ENCODE measurements around the gene COL27A1.

The COL27A1 gene

GRCh38 chr9:114228016-114228808 lies 72.9 kb downstream of the COL27A1 start:
- no peak for DNase-seq (ENCODE audit: low spot score)

GRCh38 chr9:114229295-114229694 lies 74.0 kb downstream of the COL27A1 start:
- DNase-seq (ENCODE audit: low spot score), result no peak

GRCh38 chr9:114230068-114230467 lies 74.7 kb downstream of the COL27A1 start:
- no peak for DNase-seq (ENCODE audit: low spot score)

DNA sequence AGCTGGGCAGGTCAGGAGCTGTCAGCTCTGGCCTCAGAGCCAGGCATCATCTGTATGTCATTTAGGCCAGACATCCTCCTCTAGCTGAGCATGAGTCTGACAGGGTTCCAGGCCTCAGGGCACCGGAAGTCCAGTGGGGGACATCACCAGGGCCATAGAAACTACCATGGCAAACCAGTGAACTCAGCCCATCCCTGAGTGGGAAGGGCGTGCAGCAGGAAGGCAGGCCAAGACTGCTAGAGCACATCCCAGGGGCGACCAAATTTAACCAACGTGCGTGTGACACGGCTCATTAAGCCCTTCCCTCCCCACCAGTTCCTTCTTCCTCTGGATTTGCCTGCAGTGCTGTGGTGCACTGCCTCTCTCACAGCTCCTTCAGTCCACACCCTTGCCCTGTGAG lies 75.9 kb downstream of the COL27A1 start:
- DNase-seq (ENCODE audit: low spot score), result no peak

DNA sequence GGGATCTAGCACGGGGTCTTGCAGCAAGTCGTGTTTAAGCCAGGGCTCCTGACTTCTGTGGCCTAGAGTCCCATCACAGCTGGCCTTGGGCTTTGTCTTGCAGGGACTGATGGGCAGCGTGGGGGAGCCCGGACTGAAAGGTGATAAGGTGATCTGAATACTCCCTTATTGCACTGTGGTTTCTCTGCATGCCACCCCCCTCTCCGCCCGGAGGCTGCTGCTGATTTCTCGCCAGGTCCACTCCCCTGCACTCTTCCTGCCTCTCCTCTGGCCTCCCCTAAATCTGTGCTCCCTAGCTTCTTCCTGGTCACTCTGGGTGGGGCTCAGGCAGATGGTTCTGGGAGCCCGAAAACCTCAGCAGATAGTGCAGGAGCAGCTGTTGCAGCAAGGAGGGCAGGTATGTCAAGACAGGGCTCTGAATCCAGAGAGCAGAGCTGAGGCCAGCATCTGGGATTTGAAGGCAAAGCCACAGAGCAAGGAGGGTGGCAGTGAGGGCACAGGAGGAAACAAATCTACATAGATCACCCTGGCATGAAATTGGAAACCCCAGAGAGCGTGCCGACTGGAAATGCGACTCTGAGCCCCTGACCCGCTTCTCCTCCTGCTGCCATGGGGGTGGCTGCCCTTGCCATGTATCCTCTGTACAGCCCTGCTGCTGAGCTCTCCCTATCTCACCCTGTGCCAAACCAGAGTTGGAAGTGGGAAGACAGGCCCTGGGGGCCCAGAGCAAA lies 76.5 kb downstream of the COL27A1 start:
- DNase-seq (ENCODE audit: low spot score), result no peak

GRCh38 chr9:114233491-114234185 lies 78.3 kb downstream of the COL27A1 start:
- no peak for DNase-seq (ENCODE audit: low spot score)

DNA sequence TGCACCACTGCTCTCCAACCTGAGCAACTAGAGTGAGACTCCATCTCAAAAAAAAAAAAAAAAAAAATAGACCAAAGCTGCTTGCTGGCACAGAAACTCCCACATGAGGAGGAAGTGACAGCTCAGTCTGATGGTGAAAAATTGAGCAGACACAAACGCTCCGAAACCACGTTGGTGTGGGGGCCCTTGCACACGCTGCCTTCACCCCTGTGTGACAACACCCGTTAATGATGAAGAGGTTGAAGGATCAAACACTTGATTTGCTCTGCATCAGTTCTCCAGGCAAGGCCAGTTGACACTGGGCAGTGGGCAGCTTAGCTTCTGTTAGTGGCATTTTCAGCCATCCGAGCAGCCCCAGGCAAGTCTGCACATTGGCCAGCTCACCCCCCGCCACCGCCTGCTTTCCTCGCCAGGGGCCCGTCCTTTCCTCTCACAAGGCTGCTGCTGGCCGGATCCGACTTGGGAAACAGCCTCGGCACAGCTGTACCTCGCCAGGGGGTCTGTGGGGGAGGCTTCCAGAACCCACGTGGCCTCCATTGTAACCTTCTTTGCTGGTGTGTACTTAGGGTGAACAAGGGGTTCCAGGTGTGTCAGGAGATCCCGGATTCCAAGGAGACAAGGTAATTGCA lies 79.8 kb downstream of the COL27A1 start:
- no peak for DNase-seq (ENCODE audit: low spot score)

- DNase-seq (ENCODE audit: low spot score), result no peak
These were observed 81.2 kb downstream of the COL27A1 start for GRCh38 chr9:114236391-114237138.

DNA sequence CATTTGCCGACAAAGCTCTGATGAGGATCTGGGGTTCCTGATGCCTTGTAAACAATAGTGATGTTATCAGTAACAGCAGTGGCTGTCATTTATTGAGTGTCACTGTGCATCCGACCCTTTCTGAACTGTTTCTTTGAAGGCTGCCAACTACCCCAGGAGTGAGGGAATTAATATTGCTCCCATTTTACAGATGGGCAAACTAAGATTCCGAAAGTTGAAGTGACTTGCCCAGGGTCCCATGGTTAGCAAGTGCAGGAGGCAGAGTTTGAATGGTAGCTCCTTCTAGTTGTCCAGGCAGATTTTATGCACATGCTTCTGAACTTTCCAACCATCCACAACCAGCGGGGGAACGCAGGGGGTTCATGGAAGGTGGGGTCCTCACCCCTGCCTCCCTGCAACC lies 81.9 kb downstream of the COL27A1 start:
- no peak for DNase-seq (ENCODE audit: low spot score)

DNA sequence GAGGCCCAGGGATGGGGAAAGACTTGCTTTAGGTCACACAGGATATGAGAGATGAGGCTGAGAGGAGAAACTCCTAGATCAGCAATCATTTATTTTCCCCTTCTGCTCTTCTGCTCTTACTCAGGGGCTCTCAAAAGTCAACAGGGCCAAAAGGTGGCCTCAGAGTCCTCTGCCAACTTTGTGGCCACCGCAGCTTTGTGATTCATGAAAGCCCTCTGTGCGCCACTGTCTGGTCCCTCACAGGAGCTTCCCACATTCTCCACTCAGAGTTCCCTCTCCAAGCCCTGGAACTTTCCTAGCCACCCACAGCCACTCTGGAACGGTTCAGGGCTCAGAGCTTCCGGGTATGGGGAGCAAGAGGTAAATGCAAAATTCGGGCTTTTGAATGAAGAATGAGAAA lies 82.4 kb downstream of the COL27A1 start:
- no peak for DNase-seq (ENCODE audit: low spot score)

DNA sequence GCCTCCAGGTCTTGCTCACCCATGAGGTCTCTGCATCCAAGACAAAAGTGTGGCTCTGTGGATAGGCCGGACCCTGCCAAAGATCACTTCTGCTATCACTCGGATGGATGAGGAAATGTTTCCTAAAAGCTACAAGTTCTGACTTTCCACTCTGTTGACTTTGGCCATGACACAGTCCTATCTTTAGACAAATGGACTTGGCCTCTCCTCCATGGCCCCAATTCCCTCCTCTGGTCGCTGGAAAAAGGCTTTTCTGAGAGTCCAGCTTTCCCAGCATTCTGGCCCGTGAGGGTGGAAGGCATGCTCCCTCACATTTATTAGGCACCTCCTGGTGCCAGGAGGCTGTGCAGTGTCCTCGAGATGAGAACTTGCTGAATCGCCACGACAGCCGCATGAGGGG lies 83.1 kb downstream of the COL27A1 start:
- DNase-seq (ENCODE audit: low spot score), result no peak

GRCh38 chr9:114238891-114239875 lies 83.8 kb downstream of the COL27A1 start:
- DNase-seq (ENCODE audit: low spot score), result no peak

- no peak for DNase-seq (ENCODE audit: low spot score)
These were observed 84.9 kb downstream of the COL27A1 start for GRCh38 chr9:114240216-114240615.

DNA sequence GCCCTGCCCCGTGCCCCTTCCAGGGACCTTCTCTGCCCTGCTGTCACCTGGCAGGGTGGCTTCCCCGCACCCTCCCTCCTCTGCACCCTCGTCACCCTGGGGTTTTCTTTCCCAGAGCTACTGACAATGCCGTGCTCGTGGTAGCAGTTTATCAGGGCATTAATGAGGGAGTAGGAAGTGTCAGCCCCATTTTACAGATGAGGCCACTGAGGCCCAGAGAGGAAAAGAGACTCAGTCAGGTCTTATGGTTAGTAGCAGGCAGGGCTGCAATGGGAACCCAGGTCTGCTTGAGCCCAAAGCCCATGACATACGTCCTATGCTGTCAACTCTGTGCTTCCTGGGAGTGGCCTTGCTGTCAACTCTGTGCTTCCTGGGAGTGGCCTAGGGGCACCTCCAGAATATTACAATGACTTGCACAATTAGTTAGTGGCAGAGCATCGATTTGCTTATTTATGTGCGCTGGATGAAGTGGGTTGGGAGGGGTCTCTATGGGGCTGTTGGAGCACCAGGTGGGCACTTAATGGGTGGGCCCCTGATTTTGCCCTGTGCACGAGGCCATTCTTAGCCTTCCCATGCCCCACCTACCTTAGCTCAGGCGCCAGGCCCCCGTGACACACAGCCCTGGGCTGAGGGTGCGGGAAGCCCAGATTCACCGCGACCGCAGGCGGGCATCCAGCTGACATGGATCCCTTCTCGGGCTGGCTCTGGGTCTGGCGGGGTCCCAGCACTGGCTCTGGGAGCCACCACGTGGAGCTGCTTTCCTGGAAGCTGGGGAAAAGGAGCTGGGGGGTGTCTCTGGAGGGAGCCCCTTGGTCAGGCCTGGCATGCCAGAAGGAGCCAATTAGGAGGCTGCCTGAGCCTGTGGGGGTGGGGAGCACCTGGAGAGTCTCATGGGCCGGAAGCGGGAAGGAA lies 85.6 kb downstream of the COL27A1 start:
- DNase-seq (ENCODE audit: low spot score), result no peak

DNA sequence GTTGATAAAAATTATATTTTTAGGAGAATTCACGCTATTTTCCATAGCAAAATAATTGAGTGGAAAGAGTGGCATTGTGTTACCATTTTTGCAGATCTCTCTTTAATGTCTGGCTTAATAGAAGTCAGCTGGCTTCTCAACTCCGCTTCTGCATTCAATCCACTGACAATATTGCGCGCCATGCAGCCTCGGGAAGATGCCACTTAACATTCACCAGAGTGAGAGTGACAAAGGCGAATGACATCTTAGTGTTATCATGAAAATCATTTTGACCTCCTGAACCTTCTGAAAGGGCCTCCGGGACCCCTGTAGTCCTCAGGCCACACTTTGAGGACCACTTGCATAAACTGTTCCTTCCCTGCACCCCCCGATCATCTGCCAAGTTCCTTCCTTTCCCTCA lies 87.5 kb downstream of the COL27A1 start:
- DNase-seq (ENCODE audit: low spot score), result no peak

GRCh38 chr9:114243240-114243639 lies 87.9 kb downstream of the COL27A1 start:
- no peak for DNase-seq (ENCODE audit: low spot score)

DNA sequence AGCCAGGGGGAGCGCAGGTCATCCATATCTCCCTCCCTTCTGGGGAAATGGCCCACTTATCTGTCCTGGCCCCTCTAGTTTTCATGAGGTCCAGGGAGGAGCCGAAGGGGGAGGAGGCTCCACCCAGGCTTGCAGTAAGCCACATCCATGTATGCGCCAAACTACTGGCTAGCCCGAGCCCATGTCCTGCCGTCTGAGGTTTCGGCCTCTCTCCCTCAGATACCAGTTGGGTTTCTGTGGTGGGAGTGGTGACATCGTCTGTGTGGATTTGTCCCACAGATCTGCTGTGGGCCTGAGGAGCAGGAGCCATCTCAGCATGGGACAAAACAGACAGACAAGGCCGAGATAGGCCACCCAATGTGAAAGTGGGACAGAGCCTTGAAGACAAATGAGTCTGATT lies 89.2 kb downstream of the COL27A1 start:
- DNase-seq (ENCODE audit: low spot score), result no peak

DNA sequence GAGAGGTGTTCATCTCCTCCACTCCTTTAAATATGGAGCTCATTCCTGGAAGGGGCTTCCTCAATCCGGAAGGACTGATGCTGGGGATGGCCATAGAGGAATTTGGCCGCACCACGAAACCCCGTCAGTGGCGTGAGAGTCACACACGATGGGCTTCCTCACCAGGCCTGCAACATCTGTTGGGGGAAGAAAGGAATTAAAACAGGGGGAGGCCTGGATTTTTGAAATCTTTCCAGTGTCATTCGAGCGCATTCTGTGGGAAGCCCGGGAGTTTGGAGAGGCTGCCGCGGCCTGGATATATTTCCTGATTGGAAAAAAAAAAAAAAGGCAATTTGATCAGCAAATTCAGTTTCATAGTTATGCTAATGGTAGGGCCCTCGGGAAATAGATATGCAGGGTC lies 91.2 kb downstream of the COL27A1 start:
- DNase-seq (ENCODE audit: low spot score), result no peak

DNA sequence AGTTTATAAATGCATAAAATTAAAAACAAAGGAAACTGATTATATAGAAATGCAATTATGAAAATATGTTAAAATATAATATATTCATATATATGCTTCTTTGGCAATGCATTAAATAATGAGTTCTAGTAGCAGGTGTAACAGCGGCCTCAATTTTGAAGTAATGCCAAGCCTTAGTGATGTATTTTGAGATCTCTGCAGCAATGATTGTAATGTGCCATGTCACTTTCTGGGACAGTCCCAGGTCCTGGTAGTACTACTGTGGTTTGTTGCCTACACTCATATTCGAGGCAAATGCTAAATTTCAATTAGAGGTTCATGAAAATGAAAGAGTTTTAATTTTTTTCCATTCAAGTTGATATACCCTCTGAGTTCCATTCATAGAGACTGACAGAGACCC lies 91.7 kb downstream of the COL27A1 start:
- DNase-seq (ENCODE audit: low spot score), result no peak
